Liver (tissue), 3 donors: Measurements from ENCODE around the gene GMDS.

ENCODE experiments used
- ATF3 ChIP-seq: IDR thresholded peaks from 2 replicates; pipeline ENCODE4 v1.6.1; 2016; ENCODE audit warnings: antibody characterized with exemption
- CTCF ChIP-seq: fragments of 150-350 bp; IDR thresholded peaks from 2 replicates; pipeline ENCODE4 v1.5.1; 2017; ENCODE audit warnings: improper control_type of control experiment, low read depth, low read length; ENCODE audit not compliant: missing input control
- MAX ChIP-seq: IDR thresholded peaks from 2 replicates; pipeline ENCODE4 v1.6.1; 2016; ENCODE audit warnings: antibody characterized with exemption
- TAF1 ChIP-seq: conservative IDR thresholded peaks from 2 replicates; pipeline ENCODE4 v1.6.1; 2016; ENCODE audit warnings: antibody characterized with exemption, mild to moderate bottlenecking
- YY1 ChIP-seq: IDR thresholded peaks from 2 replicates; pipeline ENCODE4 v1.6.1; 2016; ENCODE audit warnings: antibody characterized with exemption, mild to moderate bottlenecking
- ZBTB33 ChIP-seq: IDR thresholded peaks from 2 replicates; pipeline ENCODE4 v1.6.1; 2016; ENCODE audit warnings: antibody characterized with exemption
- donor health status: healthy.
- donor health status: healthy.

GRCh38 chr6:1705183-1705582 is 540.2 kb downstream of the GMDS start:
- TF ChIP-seq CTCF (no peak), MAX (no peak), TAF1 (no peak), YY1 (no peak), ZBTB33 (no peak), ATF3 (no peak)
